CD14-positive monocyte (primary cell): ENCODE measurements around the gene CCDC8. TPM values are rescaled to one million over a fixed set of nuclear protein-coding genes. Genes with fewer than 3 reads are reported as not detected.
A peak's percentile ranks its signal among the peaks of the same experiment; 100 is the strongest.

Experiments used
- DNase-seq, 3 donors: peaks; one replicate each; pipeline ENCODE4 v3.0.0-alpha.2; 2011 to 2022
- H2AFZ ChIP-seq: 2 replicates; pipeline ENCODE4 v1.6.0; 2012; ENCODE audit warnings: mild to moderate bottlenecking, low read depth, low read length, inconsistent platforms; ENCODE audit not compliant: insufficient read depth, poor library complexity, severe bottlenecking
- H3K27ac ChIP-seq, 2 donors: 1 replicate in 1 of 2; 2 replicates in 1 of 2; pipeline ENCODE4 v1.5.1; 2012 to 2013; ENCODE audit warnings: low read length in 2 of 2, control low read depth in 1 of 2, inconsistent platforms in 1 of 2, low read depth in 1 of 2, mild to moderate bottlenecking in 1 of 2
- H3K27me3 ChIP-seq, 2 donors: one replicate each; pipeline versions ENCODE4 v1.6.0 to v1.6.1; 2011 to 2013; ENCODE audit warnings: low read length in 2 of 2; ENCODE audit not compliant: control insufficient read depth in 2 of 2, insufficient read depth in 2 of 2
- H3K36me3 ChIP-seq, 2 donors: replicated peaks in 1 of 2; 1 replicate in 1 of 2; 2 replicates in 1 of 2; pipeline versions ENCODE4 v1.5.1 to v1.6.1; 2012 to 2013; ENCODE audit warnings: low read length in 2 of 2, control low read depth in 1 of 2, inconsistent platforms in 1 of 2, mild to moderate bottlenecking in 1 of 2; ENCODE audit not compliant: insufficient read depth in 2 of 2, control insufficient read depth in 1 of 2
- H3K4me1 ChIP-seq, 2 donors: 1 replicate in 1 of 2; 2 replicates in 1 of 2; pipeline versions ENCODE4 v1.5.1 to v1.6.1; 2012 to 2013; ENCODE audit warnings: low read length in 2 of 2, control low read depth in 1 of 2, inconsistent platforms in 1 of 2, mild to moderate bottlenecking in 1 of 2, moderate library complexity in 1 of 2; ENCODE audit not compliant: insufficient read depth in 2 of 2, control insufficient read depth in 1 of 2
- H3K4me2 ChIP-seq: replicated peaks from 2 replicates; pipeline ENCODE3; 2012; ENCODE audit warnings: low read length, moderate library complexity, mild to moderate bottlenecking; ENCODE audit not compliant: poor library complexity, severe bottlenecking; ENCODE audit errors: extremely low read depth
- H3K4me3 ChIP-seq, 3 experiments: fragments of 200-600 bp in 1 of 3; sonication (generic) in 1 of 3; replicated peaks in 1 of 3; 1 replicate in 2 of 3; 2 replicates in 1 of 3; pipeline ENCODE4 v1.5.1; 2011 to 2013; ENCODE audit warnings: low read length in 3 of 3, mild to moderate bottlenecking in 3 of 3, control low read depth in 2 of 3, low read depth in 2 of 3, inconsistent platforms in 1 of 3, moderate library complexity in 1 of 3
- H3K79me2 ChIP-seq: 2 replicates; pipeline ENCODE4 v1.6.0; 2012; ENCODE audit warnings: mild to moderate bottlenecking, control low read depth, inconsistent platforms, low read length, moderate library complexity; ENCODE audit not compliant: insufficient read depth
- H3K9ac ChIP-seq: 2 replicates; pipeline ENCODE4 v1.6.0; 2017; ENCODE audit warnings: low read length, mild to moderate bottlenecking; ENCODE audit not compliant: insufficient read depth, poor library complexity, severe bottlenecking
- H3K9me3 ChIP-seq, 2 donors: replicated peaks in 1 of 2; 1 replicate in 1 of 2; 2 replicates in 1 of 2; pipeline versions ENCODE4 v1.5.1 to v1.6.1; 2012 to 2013; ENCODE audit warnings: low read length in 2 of 2, control low read depth in 1 of 2; ENCODE audit not compliant: control insufficient read depth in 1 of 2, insufficient read depth in 1 of 2
- H4K20me1 ChIP-seq: 2 replicates; pipeline ENCODE4 v1.6.0; 2012; ENCODE audit warnings: mild to moderate bottlenecking, low read length, control low read depth, moderate library complexity; ENCODE audit not compliant: insufficient read depth
- H3K27ac Mint-ChIP-seq, 7 donors: one replicate each; pipeline ENCODE4 v1.8.0; 2020; ENCODE audit warnings: mild to moderate bottlenecking in 7 of 7, mixed read lengths in 7 of 7, moderate library complexity in 6 of 7, inconsistent platforms in 2 of 7
- H3K27me3 Mint-ChIP-seq, 3 donors: one replicate each; pipeline ENCODE4 v1.8.0; 2021 to 2022; ENCODE audit warnings: low read depth in 3 of 3, mild to moderate bottlenecking in 3 of 3, mixed read lengths in 3 of 3, moderate library complexity in 3 of 3, inconsistent platforms in 1 of 3
- H3K36me3 Mint-ChIP-seq, 2 donors: one replicate each; pipeline ENCODE4 v1.8.0; 2020; ENCODE audit warnings: mixed read lengths in 2 of 2, inconsistent platforms in 1 of 2, mild to moderate bottlenecking in 1 of 2
- H3K4me1 Mint-ChIP-seq: one replicate; pipeline ENCODE4 v1.8.0; 2020; ENCODE audit warnings: mild to moderate bottlenecking, mixed read lengths
- H3K4me3 Mint-ChIP-seq, 2 donors: one replicate each; pipeline ENCODE4 v1.8.0; 2020; ENCODE audit warnings: mild to moderate bottlenecking in 2 of 2, mixed read lengths in 2 of 2, moderate library complexity in 1 of 2
- H3K9me3 Mint-ChIP-seq, 7 donors: one replicate each; pipeline ENCODE4 v1.8.0; 2020 to 2022; ENCODE audit warnings: mixed read lengths in 7 of 7, mild to moderate bottlenecking in 6 of 7, moderate library complexity in 6 of 7, inconsistent platforms in 2 of 7
- CTCF ChIP-seq: fragments of 200-600 bp; IDR thresholded peaks from one replicate; pipeline ENCODE4 v1.8.0; 2022; ENCODE audit warnings: antibody characterized with exemption, mild to moderate bottlenecking
- WGBS: methylation state at CpG from one replicate; pipeline ENCODE4 v1.1.5; 2013; ENCODE audit warnings: missing lambda C conversion rate; ENCODE audit not compliant: insufficient coverage; 5-methylcytosine and 5-hydroxymethylcytosine counted together
- intact Hi-C, 2 donors: fragments of 100-400 bp; cut with micrococcal nuclease; formaldehyde crosslinking; loops; one replicate each; pipeline versions ENCODE4 v1.15.0 to v1.15.1; 2023
- polyA plus RNA-seq, 3 donors: library from polyadenylated mRNA; depleted of rRNA in 1 of 3; unstranded in 2 of 3; stranded (reverse) in 1 of 3; fragments of 300-500 nt in 2 of 3; fragments of >200 nt in 1 of 3; fragmentation: Illumina TruSeq in 2 of 3; gene quantifications; 1 replicate in 2 of 3; 2 replicates in 1 of 3; pipeline ENCODE4 v1.2.3, GENCODE V29; 2012 to 2021

The CCDC8 gene
- polyA plus RNA-seq, 3 donors, result not detected

GRCh38 chr19:46426506-46427162, 13.3 kb upstream of the CCDC8 start:
- no peaks in the 10 kb centered on the region for H3K36me3 Mint-ChIP-seq
- Histone ChIP-seq H3K4me2 (peak overlapping the region; percentile 31), H3K79me2 (no peaks in the 10 kb centered on the region), H3K9ac (no peak overlapping the region), H3K4me1 (peaks cover 12 to 17% of the 10 kb centered on the region in 2 donors), H4K20me1 (no peaks in the 10 kb centered on the region), H3K36me3 (no peaks in the 10 kb centered on the region), H3K27ac (no peak overlapping the region), H2AFZ (peak overlapping the region; percentile 61), H3K27me3 (peaks cover 16 to 52% of the 10 kb centered on the region in 2 donors), H3K4me3 (peak overlapping the region in 1 of 3 experiments; percentile 46), H3K9me3 (no peaks in the 10 kb centered on the region)
- H3K27me3 Mint-ChIP-seq, result peaks cover 57 to 77% (median 57%) of the 10 kb centered on the region in 3 donors
- no peak for TF ChIP-seq CTCF
- peak overlapping the region in 1 of 2 donors; percentile 81 for H3K4me3 Mint-ChIP-seq
- peaks cover 14% of the 10 kb centered on the region for H3K4me1 Mint-ChIP-seq
- H3K27ac Mint-ChIP-seq, result no peak overlapping the region
- intact Hi-C loops, result no loop called here
- 10% methylated on average over 19 of the region's 32 CpGs for whole genome bisulfite sequencing
- H3K9me3 Mint-ChIP-seq, result peaks cover 0 to 10% (median 5%) of the 10 kb centered on the region in 7 donors
- DNase-seq, result peak in 1 of 3 donors; percentile 18

GRCh38 chr19:46426035-46426505, 12.7 kb upstream of the CCDC8 start:
- H3K36me3 Mint-ChIP-seq, result no peaks in the 10 kb centered on the region
- peaks cover 0 to 10% (median 3%) of the 10 kb centered on the region in 7 donors for H3K9me3 Mint-ChIP-seq
- H3K4me3 Mint-ChIP-seq, result peak overlapping the region in 1 of 2 donors; percentile 81
- H3K27me3 Mint-ChIP-seq, result peaks cover 57 to 74% (median 59%) of the 10 kb centered on the region in 3 donors
- Histone ChIP-seq H3K4me3 (peak overlapping the region in 1 of 3 experiments; percentile 46), H3K27ac (no peak overlapping the region), H3K4me2 (peak overlapping the region; percentile 31), H3K9ac (no peak overlapping the region), H2AFZ (peak overlapping the region; percentile 61), H3K4me1 (peaks cover 12 to 17% of the 10 kb centered on the region in 2 donors), H3K79me2 (no peaks in the 10 kb centered on the region), H3K9me3 (no peaks in the 10 kb centered on the region), H4K20me1 (no peaks in the 10 kb centered on the region), H3K36me3 (no peaks in the 10 kb centered on the region), H3K27me3 (peaks cover 16 to 52% of the 10 kb centered on the region in 2 donors)
- no peak for TF ChIP-seq CTCF
- DNase-seq, result no peak
- H3K4me1 Mint-ChIP-seq, result peaks cover 14% of the 10 kb centered on the region
- H3K27ac Mint-ChIP-seq, result no peak overlapping the region
- intact Hi-C loops, result no loop called here
- WGBS, result 12% methylated on average over 7 of the region's 10 CpGs
